NCI-H1105 treated with DMSO at 0.1 percent for 48 hours (cell line): ENCODE data around the gene DDX52.
"Not testable (repeated sequence)": the region's sequence is repeated elsewhere in the genome, so short reads cannot be mapped to it uniquely, and the experiment has no call there.

Source experiments
- DNase-seq: peaks from one replicate; lab custom pipeline; 2025; lab: John Stamatoyannopoulos, UW

The DDX52 gene

DNA sequence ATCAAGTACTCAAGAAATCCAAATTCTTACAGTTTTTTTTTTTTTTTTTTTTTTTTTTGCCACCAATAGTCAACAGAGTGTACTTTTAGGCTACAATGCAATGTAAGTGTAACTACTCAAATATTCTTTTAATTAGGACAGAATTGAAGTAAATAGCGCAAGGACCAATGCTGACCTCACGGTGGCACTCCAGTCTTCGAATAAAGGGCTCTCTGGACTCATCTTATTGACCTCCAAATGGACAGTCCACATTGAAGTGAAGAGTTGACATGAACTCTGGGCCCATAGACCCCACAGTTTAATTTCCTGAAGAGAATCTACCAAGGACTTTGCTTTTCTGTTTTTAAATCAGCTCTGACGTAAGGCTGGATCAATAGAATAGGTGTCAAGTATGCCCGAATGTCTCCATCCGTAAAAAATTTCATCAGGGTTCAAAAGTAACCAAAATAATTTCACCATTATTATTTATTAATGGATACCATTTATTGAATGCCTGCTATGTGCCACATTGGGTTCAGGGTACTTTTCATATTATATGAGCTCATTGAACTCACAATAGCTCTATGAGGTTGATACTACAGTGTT is 7.3 kb upstream of the DDX52 start:
- peak; percentile 4 for DNase-seq

DNA sequence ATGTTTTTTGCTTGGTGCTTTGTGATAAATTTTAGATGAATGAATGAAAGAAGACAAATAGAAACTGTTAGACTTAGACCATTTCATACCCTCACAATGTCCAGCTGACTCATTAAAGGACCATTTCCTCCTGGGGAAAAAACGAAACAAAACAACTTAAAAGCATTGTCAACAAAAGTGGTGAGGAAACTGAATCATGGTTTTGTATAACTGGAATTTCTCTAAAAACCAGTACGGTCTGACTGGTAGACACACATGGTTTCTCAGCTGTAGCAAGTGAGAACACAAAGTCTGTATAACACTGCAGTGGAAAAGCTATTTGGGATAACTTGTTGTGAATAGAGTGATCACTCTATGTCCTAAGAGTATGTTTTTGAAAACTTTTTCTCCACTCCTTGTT is 5.3 kb upstream of the DDX52 start:
- DNase-seq = no peak

DNA sequence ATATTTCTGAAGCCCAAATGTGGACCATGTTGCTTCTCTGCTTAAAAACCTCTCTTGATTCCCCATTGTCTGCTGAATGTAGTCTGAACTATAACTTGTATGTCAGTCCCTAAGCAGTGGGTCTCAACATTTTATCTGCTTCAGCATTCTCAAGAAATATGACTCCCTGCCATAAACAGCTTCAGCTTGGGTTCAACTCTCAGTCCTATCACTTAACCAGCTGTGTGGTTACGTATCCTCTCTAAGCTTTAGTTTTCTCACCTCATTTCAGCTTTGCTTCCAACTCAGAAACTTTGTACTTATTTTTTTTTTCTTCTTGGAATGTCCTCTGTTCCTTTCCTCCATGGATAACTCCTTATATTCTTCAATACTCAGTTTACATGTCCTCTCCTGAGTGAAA is 4.6 kb upstream of the DDX52 start:
- DNase-seq = no peak

DNA sequence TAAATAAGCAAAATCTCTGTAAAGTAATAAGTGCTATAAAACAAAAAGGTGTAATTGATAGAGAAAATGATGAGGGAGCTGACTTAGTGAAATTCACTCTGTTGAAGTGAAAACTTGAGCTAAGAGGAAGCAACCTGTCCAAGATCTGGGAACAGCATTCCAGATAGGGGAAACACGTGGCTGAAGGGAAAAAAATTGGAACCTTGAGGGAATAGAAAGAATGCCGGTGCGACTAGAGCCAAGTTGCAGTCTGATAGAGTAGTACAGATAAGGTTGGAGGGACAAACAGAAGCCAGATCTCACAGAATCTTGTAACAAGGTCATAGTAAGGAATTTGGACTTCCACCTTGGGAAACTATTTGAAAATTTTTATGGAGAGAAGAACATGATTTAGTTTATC is 623 bp upstream of the DDX52 start:
- peak; percentile 5 for DNase-seq

DNA sequence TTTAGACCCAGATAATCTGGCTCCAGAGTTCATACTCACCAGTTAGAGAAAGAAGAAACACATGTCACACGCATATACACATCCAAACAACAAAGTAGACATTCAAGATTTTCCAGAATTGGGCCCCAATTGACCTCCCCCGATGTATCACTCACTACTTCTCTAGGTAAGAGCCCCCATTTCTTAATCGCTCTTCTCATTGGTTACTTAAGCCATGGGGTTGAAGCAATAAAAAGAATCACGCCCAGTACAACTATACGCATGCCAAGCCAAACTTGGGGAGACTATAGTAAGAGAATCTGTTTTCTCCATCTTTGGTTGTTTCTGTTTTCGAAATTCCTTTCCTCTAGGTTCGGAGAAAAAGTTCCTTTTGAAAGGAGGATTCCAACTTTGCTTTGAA is 565 bp downstream of the DDX52 start:
- DNase-seq = peak; percentile 34

DNA sequence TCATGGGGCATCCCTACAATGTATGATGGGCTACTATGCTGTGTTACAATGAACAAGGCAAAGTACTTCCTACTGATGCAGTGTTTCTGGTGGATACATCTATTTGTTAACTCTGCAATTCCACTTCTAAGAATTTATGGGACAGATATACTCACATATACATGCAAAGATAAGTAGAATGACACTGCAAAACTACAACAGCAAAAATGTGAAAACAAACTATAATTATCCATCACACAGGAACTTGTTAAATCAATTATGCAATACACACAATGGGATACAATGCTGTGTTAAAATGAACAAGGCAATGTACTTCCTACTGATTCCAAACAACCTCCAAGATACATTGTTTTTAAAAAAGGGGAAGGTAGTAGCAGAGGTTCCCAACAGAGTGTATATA is 3.2 kb downstream of the DDX52 start:
- DNase-seq = no peak

DNA sequence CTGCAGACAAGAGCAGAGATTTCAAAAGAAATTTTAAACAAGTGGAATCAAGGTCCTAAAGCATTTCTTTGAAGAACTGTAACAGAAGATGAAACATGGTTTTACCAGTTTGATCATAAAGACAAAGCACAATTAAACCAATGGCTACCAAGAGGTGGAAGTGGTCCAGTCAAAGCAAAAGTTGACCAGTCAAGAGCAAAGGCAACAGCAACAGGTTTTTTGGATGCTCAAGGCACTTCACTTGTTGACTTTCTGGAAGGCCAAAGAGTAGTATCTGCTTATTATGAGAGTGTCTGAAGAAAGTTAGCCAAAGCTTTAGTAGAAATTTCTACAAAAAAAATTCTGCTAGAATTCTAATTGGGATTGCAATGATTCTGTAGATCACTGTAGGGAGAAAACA is 5.3 kb downstream of the DDX52 start:
- no peak for DNase-seq

DNA sequence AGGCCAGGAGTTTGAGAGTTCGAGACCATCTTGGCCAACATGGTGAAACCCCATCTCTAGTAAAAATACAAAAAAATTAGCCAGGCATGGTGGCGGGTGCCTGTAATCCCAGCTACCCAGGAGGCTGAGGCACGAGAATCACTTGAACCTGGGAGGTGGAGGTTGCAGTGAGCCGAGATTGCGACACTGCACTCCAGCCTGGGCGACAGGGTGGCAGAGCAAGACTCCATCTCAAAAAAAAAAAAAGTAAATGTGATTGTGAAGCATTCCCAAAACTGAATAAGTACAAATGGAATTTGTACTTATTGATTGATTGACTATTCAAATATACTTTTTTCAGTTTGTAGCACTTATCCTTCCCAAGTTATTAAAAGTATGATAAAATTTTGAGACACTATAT is 26.8 kb downstream of the DDX52 start:
- not testable (repeated sequence) for DNase-seq

DNA sequence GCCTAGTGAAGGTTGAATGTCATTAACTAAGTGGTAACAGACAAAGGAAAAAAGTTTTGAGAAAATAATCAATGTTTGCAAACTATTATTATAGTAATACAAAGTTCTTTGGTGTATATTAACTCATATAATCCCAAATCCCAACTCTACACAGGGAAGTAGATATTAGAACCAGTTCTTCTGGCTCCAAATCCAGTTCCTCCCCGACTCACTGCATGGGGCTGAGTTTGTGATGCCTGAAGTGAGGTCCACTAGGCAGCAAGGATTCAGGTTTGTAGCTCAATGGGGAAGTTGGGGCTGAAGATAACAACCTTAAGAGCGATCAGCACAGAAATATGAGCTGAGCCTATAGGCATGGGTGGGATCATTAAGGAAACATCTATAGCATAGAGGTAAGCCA is 28.4 kb downstream of the DDX52 start:
- DNase-seq = no peak

DNA sequence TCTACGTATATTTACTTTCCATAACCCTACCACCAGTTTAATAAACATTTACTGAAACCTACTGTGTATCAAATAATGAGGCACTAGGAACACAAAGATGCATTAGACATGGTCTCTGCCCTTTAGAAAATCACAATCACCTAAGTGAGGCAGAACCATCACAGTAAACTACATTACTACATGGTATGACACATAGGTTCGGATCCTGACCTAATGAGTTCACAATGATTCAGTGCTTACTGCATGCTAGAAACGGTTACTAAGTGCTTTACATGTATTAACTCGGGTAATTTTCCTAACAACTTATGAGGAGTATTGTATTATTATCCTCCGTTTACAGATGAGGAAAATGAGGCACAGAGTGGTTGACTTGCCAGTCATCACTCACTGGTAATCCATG is 28.9 kb downstream of the DDX52 start:
- DNase-seq = no peak

DNA sequence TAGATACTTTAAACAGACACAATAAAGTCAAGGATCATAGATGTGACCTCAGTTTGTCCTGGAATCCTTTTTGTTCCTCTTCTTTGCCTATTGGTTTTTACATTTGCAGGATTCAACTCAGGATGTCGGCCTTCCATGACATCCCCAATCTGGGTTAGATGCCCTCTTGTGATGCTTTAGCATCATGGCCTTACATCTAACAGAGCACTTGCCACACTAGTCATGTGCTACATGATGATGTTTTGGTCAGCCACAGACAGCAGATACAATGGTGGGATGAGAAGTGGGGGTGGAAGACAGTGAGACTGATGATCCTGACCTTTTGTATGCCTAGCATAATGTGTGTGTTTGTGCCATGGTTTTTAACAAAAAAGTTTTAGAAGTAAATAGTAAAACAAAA is 32.3 kb downstream of the DDX52 start:
- no peak for DNase-seq

DNA sequence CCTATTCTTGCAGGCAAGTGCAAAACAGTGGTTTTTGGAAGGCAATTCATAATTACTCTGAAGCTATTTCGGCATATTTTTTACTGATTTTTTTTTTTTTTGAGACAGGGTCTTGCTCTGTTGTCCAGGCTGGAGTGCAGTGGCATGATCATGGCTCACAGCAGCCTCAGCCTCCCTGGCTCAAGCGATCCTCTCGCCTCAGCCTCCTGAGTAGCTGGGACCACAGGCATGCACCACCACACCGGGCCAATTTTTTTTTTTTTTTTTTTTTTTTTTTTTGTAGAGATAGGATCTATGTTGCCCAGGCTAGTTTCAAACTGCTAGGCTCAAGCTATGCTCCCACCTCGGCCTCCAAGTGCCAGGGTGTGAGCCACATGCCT is 33.2 kb downstream of the DDX52 start:
- DNase-seq = not testable (repeated sequence)

DNA sequence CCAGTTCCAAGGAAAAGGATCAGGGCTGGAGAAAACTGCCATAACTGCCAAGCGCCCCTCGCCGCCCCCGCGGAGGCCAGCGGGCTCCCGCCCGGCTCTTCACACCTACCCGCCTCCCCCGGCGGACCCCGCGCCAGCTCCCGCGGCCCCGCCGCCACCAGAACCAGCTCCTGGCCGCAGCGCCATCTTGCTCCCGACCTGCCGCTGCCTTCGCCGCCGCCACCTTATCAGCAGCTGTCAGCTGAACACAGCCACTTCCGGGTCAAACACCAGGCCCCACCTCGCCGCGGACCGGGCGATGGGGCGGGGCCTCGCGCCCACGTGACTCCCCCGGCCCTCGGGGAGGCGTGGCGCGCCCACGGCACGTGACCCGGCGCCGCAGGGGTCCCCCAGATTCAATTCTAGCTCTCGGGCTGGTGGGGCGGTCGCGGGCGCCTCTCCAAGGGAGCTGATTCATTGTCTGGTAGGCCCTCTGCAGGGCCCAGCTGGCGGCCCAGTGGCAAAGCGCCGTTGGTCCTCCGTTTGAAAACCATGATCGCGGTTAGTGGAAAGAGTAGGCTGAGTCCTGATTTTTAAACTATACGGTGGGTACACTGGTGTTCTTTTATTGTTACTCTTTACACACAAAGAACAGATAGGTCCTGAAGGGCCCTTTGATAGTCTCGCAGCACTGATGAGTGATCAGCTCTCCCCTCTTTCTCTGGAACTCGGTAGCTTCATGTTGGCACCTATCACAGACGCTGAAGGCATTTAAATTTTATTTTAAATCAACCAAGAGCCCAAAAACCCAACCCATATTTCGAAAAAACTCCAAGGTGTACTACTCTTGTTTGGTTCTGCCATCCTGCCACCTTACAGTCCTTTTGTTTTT is 33.8 kb downstream of the DDX52 start, which contains the start of gene SYNRG:
SYNRG (minus strand) TSS at position 249 of the 871 bp plus-strand sequence; CDS start at position 186, 63 bp downstream.
- peak; percentile 92 for DNase-seq

DNA sequence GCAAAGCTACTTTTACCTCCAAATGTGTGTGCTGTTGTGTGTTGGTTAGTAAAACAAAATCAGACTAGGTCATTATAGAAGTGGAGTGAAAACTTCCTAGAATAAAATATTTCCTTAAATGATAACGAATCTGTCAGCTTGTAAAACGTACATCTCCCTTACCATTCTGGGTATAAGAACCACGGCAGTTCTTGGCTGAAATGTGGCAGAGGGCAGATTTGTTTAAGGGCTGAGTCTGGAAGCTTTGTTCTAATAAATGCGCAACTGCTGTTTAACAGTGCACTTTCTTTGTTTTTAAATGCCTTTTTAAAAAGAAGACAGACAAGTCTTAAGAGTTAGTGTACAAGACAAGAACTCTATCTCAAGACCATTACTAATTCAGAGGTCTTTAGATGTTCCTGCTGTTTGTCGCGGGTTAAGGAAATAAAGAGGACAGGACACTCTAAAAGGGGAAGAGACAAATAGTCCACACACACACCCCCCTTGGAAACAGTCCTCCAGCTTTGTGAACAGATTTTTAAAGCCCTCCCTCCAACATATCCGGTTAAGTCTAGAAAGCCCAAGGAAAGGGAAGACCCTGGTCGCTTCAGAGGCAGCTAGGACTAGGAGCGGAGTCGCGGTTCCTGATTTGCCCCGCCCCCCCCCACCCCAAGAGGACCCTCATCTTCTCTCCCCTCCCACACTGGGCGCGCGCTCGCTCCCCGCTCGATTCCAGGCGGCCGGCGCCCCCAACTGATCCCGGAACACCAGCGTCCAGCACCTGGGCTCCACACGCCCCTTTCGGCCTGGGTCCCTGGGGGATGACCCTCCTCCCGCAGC is 34.7 kb downstream of the DDX52 start:
- peak; percentile 36 for DNase-seq

DNA sequence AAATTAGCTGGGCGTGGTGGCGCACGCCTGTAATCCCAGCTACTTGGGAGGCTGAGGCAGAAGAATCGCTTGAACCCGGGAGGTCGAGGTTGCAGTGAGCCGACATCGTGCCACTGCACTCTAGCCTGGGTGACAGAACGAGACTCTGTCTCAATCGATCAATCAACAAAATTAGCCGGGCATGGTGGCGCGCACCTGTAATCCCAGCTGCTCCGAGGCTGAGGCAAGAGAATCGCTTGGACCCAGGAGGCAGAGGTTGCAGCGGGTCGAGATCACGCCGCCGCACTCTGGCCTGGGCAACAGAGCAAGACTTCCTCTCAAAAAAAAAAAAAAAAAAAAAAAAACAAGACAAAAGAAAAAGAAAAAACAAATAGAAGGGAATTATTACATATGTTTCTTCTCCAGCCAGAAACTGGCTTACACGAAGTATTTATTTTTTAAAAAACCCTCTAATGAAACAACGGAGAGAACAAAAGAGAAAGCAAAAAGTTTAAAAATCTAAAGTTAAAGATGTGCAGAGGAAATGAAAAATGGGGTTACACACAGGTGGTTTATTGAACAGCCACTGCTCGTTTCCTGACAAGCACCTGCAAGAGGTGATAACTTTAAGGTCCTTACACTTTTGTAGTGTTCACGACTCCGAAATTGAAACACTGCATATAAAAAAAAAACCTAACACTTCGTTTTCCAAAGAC is 35.5 kb downstream of the DDX52 start:
- DNase-seq = no peak

DNA sequence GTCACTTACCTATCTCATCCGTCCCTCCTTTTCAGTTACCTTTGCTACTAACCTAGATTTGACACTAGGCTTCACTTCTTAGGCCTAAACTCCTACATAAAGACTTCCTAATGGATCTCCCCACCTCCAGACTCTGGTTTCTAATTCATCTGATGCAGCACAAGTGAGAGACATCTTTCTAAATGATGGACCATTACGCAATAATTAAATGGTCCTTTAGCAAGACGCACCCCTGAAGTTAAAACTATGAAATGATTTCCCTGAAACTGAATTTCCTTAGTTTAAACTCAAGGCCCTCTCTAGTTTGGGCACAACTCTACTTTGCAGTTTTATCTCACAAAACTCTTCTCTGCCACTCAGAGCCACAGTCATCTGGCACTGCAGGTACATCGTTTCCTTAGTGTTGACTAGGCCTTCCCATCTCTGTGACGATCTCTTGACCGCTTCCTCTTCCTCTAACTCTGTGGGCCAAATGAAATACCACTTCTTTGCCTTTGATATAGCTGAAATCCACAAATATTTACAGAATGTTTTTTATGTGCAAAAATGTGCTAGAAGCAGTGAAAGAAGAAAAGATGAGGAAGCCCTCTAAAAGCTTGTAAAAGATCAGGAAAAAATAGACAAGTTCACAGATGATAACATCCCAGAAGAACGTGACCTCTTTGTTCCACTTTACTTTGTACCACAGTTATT is 37.3 kb downstream of the DDX52 start:
- DNase-seq = no peak

DNA sequence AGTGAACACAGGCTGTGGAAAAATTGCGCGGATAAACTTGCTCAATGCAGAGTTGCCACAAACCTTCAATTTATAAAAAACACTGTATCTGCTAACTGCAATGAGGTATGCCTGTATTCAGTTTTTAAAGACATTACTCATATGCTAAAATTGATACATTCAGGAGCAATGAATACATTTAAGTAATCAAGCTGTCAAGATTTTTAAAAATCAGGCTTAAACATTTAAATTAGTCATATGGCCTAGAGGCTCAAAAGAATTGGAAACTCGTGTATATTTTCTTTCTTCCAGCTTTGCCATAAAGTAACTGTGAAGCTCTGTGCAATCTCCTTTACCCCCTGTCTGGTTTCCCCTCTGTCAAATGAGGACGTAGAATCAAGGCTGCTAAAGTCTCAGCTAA is 38.2 kb downstream of the DDX52 start:
- DNase-seq = no peak

DNA sequence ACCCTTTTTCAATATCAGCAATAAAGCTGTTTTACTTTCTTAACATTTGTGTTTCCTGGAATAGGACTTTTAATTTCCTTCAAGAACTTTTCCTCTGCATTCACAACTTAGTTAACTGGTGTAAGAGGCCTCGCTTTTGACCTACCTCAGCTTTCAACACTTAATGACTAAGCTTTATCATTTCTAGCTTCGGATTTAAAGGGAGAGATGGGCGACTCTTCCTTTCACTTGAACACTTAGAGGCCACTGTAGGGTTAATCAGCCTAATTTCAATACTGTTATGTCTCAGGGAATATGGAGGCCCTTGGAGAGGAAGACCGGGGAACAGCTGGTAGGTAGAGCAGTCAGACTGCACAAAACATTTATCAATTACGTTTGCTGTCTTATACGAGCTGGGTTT is 38.7 kb downstream of the DDX52 start:
- DNase-seq = no peak

DNA sequence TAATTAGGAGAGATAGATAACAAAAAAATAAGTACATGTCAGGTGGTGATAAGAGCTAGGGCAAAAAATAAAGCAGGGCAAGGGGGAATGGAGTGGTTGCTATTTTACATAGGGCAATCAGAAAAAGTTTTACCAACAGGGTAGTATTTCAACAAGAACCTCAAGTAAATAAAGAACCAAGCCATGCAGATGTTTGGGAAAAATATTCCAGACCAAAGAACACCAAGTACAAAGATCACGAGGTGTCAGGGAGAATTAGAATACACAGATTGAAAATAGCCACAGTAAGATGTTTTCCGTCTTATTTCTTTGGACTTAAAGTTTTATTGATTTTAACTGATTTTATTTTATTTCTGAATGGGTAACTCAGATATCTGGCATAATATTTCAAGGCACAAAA is 45.1 kb downstream of the DDX52 start:
- no peak for DNase-seq

DNA sequence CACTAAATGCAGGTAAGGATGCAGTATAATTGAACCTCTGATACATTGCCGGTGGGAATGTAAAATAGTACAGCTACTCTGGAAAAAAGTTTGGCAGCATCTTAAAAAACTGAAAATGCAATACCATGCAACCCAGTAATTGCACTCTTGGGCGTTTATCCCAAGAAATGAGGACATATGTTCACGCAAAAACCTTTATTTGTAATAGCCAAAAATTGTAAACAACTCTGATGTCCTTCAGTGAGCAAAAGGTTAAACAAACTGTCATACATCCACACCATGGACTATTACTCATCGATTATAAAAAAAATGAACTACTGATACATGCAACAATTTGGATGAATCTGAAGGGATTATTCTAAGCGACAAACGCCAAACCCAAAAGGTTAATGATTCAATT is 51.0 kb downstream of the DDX52 start:
- no peak for DNase-seq

DNA sequence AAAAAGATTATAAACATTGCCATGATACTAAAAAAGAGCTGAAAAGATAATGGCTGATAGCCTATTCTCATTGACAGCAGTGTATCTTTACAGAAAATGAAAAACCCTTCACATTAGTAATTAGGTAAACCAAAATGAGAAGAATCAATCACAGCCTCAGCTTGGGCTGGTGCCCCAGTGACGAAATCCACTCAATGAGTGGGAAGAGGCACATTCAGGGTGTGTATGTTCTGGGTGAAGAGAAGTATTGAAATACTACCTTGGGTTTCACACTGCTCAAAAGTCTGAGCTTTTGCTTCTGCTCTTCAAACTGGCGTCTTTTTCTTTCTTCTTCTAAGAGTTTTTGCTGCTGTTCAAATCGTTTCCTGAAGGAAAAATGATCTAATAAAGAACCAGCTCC is 58.2 kb downstream of the DDX52 start:
- no peak for DNase-seq

DNA sequence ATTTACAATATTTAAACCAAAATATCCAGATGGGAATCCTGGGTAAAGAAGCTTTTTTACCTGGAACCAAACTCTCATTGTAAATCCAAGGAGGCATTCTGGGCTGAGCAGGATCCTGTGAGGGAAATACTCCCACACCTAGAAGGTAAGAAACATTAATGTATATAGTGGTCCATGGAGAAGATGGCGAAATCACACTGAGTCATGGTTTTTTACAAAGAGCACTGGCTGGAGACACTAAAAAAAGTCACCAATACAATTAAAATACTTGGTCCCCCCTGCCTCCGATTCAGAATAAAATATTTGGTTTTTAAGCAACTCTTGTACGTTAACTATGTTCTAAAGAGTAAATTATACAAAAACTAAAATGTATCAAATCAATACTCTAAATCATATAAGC is 67.0 kb downstream of the DDX52 start:
- DNase-seq = no peak
